AG09319 (cell line): ENCODE measurements around the gene MGP.

Experiments
- DNase-seq: peaks from one replicate; pipeline ENCODE4 v3.0.0-alpha.2; 2010; ENCODE audit warnings: low read depth; ENCODE audit errors: extremely low read depth
- TF ChIP-seq, protein P1 (sequence below): IDR thresholded peaks from 2 replicates; pipeline ENCODE4 v1.5.1; 2011; ENCODE audit warnings: low read depth, mild to moderate bottlenecking, inconsistent platforms, low read length, moderate library complexity

MGP gene

DNA sequence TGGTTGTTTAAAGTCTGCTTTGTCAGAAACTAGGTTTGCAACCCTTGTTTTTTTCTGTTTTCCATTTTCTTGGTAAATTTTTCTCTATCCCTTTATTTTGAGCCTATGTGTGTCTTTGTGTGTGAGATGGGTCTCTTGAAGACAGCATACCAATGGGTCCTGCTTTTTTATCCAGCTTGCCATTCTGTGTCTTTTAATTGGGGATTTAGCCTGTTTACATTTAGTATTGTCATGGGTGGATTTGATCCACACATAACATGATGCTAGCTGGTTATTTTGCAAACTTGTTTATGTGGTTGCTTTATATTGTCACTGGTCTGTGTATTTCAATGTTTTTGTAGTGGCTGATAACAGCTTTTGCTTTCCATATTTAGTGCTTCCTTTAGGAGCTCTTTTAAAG is 25.2 kb downstream of the MGP start:
- TF ChIP-seq, protein P1, sequence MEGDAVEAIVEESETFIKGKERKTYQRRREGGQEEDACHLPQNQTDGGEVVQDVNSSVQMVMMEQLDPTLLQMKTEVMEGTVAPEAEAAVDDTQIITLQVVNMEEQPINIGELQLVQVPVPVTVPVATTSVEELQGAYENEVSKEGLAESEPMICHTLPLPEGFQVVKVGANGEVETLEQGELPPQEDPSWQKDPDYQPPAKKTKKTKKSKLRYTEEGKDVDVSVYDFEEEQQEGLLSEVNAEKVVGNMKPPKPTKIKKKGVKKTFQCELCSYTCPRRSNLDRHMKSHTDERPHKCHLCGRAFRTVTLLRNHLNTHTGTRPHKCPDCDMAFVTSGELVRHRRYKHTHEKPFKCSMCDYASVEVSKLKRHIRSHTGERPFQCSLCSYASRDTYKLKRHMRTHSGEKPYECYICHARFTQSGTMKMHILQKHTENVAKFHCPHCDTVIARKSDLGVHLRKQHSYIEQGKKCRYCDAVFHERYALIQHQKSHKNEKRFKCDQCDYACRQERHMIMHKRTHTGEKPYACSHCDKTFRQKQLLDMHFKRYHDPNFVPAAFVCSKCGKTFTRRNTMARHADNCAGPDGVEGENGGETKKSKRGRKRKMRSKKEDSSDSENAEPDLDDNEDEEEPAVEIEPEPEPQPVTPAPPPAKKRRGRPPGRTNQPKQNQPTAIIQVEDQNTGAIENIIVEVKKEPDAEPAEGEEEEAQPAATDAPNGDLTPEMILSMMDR, result no peak
- DNase-seq, result no peak

DNA sequence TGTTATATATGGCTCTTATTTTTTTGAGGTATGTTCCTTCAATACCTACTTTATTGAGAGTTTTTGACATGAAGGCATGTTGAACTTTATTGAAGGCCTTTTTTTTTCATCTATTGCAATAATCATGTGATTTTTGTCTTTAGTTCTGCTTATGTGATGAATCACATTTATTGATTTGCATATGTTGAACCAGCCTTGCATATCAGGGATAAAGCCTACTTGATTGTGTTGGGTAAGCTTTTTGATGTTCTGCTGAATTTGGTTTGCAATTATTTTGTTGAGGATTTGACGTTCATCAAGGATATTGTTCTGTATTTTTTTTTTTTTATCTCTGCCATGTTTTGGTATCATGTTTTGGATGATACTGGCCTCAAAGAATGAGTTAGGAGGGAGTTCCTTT is 27.1 kb downstream of the MGP start:
- no peak for DNase-seq
- TF ChIP-seq, protein P1, result no peak

DNA sequence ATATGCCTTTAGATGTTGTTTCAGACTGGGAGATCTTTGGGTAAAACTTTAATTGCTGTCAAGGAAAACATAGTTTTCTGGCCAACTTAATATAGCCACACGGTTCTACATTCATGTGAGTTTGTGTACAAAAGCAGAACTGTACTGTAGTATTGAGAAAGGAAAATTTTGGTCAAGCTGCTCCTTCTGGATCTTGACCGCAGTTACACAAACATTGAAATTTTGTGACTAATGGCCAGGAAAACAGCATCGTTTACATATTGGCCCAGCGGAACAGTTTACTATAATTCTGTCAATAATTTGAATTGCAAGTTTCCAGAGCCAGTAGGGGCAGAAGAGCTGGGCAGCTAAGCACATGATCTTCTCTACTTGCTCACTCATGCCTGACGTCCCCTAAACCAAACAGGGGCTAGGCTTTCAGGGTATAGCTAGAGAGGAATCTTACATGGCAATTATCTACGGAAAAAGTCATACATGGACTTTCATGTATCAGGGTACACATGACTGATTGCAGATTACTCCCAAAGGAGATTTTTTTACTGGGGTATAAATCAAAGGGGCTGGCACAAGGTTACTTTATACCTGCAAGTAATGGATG is 31.0 kb downstream of the MGP start:
- DNase-seq, result no peak
- TF ChIP-seq, protein P1, result no peak

DNA sequence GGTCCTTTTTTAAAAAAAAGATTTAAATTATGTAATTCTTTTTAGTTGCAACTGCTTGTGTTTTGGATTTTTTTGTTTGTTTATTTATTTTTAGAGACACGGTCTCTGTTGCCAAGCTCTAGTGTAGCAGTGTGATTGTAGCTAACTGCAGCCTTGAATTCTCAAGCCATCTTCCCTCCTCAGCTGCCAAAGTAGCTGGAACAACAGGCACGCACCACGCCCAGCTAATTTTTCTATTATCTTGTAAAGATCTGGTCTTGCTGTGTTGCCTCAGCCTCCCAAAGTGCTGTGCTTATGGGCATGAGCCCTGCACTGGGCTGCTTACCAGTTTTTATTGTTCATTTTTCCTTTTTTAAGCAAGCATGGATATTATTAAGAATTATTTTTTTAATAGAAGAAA is 31.7 kb downstream of the MGP start:
- TF ChIP-seq, protein P1, result no peak
- no peak for DNase-seq

DNA sequence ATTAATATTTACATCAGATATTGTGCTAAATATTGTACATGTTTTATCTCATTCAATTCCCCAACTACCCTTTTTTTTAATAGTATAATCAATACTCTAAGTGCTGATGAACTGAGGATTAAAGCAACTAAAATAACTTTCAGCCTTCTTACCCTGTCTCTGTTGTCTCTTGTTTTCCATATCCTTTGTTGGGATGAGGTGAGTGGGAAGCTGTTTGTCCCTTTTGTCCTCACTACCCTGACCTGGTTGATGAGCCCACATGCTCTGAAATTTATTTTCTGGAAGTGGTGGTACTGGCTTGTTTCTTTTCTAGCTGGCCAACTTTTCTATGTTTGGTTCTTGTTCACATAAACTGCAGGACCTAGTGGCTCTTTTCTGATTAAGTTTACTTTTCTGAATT is 32.8 kb downstream of the MGP start:
- TF ChIP-seq, protein P1, result no peak
- DNase-seq, result no peak

DNA sequence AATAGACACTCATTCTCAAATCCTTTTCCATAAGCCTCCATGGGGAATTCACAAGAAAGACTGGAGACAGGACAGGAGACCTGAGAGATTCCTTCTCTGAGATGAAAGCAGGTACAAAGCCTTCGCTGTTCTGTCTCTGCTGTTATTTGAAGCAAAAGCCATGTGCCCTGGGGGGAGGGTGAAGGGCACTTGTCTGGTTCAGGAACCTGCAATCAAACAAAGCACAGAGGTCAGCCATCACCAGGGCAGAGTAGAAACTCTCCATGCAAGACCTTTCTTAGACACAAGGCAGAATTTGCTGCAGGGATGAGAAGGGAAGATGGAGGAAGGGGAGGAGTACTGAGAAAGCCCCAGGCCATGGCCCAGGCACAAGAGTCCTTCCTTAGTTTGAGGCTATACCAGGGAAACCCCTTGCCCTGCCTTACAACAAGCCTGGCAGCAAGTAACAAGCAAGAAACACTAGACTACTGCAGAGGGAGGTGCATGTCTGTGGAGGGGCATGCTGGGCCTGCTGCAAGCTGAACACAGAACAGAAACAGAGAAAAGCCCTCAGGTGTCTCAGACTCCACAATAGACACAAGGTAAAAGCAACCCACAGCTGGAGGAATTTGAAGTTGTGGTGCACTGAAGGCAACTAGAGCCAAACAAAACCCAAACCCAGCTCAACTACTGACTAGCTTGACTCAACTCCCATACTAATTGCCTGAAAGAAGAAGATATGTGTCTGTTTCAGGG is 34.6 kb downstream of the MGP start:
- TF ChIP-seq, protein P1, result no peak

DNA sequence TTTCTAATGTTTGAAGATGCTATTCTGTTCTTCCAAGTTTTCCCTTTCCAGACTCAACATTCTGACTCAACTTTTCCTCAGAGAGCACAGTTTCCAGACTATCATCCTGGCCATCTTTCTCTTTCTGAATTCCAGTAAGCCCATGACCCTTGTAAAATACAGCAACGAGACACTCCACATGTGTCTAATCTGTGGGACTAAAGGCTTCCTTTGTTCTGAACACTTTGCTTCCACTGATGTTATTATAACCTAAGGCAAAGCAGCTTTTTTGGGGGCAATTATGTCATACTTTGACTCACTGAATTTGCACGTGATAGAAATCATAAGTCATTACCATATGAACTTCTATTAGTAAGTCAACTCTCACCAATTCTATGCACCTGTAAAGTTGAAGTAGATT is 36.0 kb downstream of the MGP start:
- DNase-seq, result no peak

More for the DNA sequence above, 34.6 kb downstream of the MGP start:
- DNase-seq, result no peak

More for the DNA sequence above, 36.0 kb downstream of the MGP start:
- TF ChIP-seq, protein P1, result no peak
